Panc1 (cell line): ENCODE measurements around the gene CDKN3. TPM values are rescaled to one million over a fixed set of nuclear protein-coding genes. Genes with fewer than 3 reads are reported as not detected.

Experiments
- ATAC-seq: fragments of 200-7000 bp; cut with Tn5 transposase; 2 replicates; pipeline ENCODE4 v1.9.1; 2020; ENCODE audit warnings: mild to moderate bottlenecking, moderate library complexity
- BruUV-seq: library from RNA; stranded (reverse); fragments of 400-500 nt; replicated peaks from 2 replicates; lab custom pipeline; 2021; lab: Mats Ljungman, UMichigan
- CTCF ChIA-PET: fragments of 300-600 bp; sonication (Branson Sonifier 250); formaldehyde crosslinking; loops from one replicate; lab custom pipeline; 2022; ENCODE audit warnings: antibody characterized with exemption; lab: Charles Lee
- POLR2A ChIA-PET: fragments of 300-600 bp; sonication (Branson Sonifier 250); formaldehyde crosslinking; loops from one replicate; lab custom pipeline; 2022; ENCODE audit warnings: antibody characterized with exemption; lab: Charles Lee
- DNase-seq: peaks from one replicate; pipeline ENCODE4 v3.0.0-alpha.2; 2010; ENCODE audit warnings: low read depth, low spot score
- H3K27ac ChIP-seq: 2 replicates; pipeline ENCODE4 v1.5.1; 2011; ENCODE audit warnings: mild to moderate bottlenecking, low read length, inconsistent platforms
- H3K27me3 ChIP-seq: fragments of 200-500 bp; sonication (Bioruptor generic); 2 replicates; pipeline ENCODE4 v1.6.0; 2014; ENCODE audit warnings: low read length, inconsistent platforms; ENCODE audit not compliant: control insufficient read depth, insufficient read depth
- H3K36me3 ChIP-seq: fragments of 200-500 bp; sonication (Bioruptor generic); 2 replicates; pipeline ENCODE4 v1.5.1; 2014; ENCODE audit warnings: inconsistent platforms, mild to moderate bottlenecking, low read length, moderate library complexity; ENCODE audit not compliant: control insufficient read depth, insufficient read depth
- H3K4me1 ChIP-seq: 2 replicates; pipeline ENCODE4 v1.5.1; 2011; ENCODE audit warnings: inconsistent platforms, mild to moderate bottlenecking, low read length, moderate library complexity; ENCODE audit not compliant: control insufficient read depth, insufficient read depth
- H3K4me3 ChIP-seq, 2 experiments: 2 replicates each; pipeline ENCODE4 v1.5.1; 2011 to 2012; ENCODE audit warnings: low read depth in 2 of 2, low read length in 2 of 2, mild to moderate bottlenecking in 2 of 2, inconsistent platforms in 1 of 2, moderate library complexity in 1 of 2
- H3K9me3 ChIP-seq: fragments of 200-500 bp; sonication (Bioruptor generic); 2 replicates; pipeline ENCODE4 v1.5.1; 2014; ENCODE audit warnings: low read depth, mild to moderate bottlenecking, inconsistent platforms, low read length, moderate library complexity; ENCODE audit not compliant: control insufficient read depth, insufficient read depth
- POLR2AphosphoS5 ChIP-seq: IDR thresholded peaks from 2 replicates; pipeline ENCODE4 v1.6.1; 2012; ENCODE audit warnings: mild to moderate bottlenecking, low read depth, low read length, moderate library complexity
- SIN3A ChIP-seq: IDR thresholded peaks from 2 replicates; pipeline ENCODE4 v1.6.1; 2012; ENCODE audit warnings: low read depth, mild to moderate bottlenecking, low read length, moderate library complexity, borderline replicate concordance; ENCODE audit not compliant: insufficient read depth
- TCF7L2 ChIP-seq: IDR thresholded peaks from 2 replicates; pipeline ENCODE4 v1.6.1; 2011; ENCODE audit warnings: mild to moderate bottlenecking, low read depth, low read length, inconsistent platforms
- in situ Hi-C: cut with HindIII; loops from 2 replicates; pipeline ENCODE4 v1.10.0; 2016; ENCODE audit warnings: low sequenced_read_pairs, low pct_unique_long_range_greater_than_20kb
- intact Hi-C: fragments of 100-400 bp; cut with micrococcal nuclease; formaldehyde crosslinking; loops from one replicate; pipeline ENCODE4 v1.10.0; 2022; ENCODE audit not compliant: unreplicated experiment
- total RNA-seq: library from RNA; stranded (reverse); gene quantifications from one replicate; pipeline ENCODE4 v1.2.1, GENCODE V29; 2021; ENCODE audit not compliant: unreplicated experiment
- TF ChIP-seq, protein P1 (sequence below): fragments of 450-650 bp; IDR thresholded peaks from 2 replicates; pipeline ENCODE4 v1.5.1; 2017; ENCODE audit warnings: mild to moderate bottlenecking
- TF ChIP-seq, protein P2 (sequence below), 2 experiments: IDR thresholded peaks; 2 replicates each; pipeline ENCODE4 v1.6.1; 2011 to 2012; ENCODE audit warnings: low read depth in 2 of 2, control low read depth in 1 of 2, low read length in 1 of 2, mild to moderate bottlenecking in 1 of 2, moderate library complexity in 1 of 2; ENCODE audit not compliant: insufficient read depth in 1 of 2

The CDKN3 gene
- total RNA-seq, 1 experiment from 2014 or later, result 36.1 TPM

DNA sequence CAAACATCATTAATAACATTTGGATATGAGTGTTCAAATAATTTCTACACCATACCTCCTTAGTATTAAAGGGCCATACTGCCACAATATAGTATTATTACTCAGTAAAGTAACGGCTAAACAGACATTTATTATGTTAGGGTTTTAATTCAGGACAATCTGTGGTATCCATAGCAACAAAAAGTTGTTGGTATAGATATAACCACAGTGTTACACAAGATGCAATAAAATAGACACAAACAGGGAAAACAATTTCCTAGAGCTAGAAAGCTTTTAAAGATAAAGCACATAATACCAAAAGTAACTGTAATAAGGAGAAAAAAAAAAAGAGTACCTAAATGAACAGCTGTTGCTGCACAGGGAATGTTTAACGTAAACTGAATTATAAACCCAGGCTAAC lies 28.3 kb downstream of the CDKN3 start:
- Histone ChIP-seq H3K9me3 (no peaks in the 10 kb centered on the region), H3K4me1 (no peaks in the 10 kb centered on the region), H3K27me3 (no peaks in the 10 kb centered on the region), H3K27ac (no peak overlapping the region), H3K36me3 (peaks cover 13% of the 10 kb centered on the region), H3K4me3 (no peak overlapping the region)
- intact Hi-C loops (no loop called here), in situ Hi-C loops (no loop called here)
- no peak for ATAC-seq
- TF ChIP-seq, protein P1, sequence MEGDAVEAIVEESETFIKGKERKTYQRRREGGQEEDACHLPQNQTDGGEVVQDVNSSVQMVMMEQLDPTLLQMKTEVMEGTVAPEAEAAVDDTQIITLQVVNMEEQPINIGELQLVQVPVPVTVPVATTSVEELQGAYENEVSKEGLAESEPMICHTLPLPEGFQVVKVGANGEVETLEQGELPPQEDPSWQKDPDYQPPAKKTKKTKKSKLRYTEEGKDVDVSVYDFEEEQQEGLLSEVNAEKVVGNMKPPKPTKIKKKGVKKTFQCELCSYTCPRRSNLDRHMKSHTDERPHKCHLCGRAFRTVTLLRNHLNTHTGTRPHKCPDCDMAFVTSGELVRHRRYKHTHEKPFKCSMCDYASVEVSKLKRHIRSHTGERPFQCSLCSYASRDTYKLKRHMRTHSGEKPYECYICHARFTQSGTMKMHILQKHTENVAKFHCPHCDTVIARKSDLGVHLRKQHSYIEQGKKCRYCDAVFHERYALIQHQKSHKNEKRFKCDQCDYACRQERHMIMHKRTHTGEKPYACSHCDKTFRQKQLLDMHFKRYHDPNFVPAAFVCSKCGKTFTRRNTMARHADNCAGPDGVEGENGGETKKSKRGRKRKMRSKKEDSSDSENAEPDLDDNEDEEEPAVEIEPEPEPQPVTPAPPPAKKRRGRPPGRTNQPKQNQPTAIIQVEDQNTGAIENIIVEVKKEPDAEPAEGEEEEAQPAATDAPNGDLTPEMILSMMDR, result no peak
- TF ChIP-seq SIN3A, result no peak
- TF ChIP-seq, protein P2, sequence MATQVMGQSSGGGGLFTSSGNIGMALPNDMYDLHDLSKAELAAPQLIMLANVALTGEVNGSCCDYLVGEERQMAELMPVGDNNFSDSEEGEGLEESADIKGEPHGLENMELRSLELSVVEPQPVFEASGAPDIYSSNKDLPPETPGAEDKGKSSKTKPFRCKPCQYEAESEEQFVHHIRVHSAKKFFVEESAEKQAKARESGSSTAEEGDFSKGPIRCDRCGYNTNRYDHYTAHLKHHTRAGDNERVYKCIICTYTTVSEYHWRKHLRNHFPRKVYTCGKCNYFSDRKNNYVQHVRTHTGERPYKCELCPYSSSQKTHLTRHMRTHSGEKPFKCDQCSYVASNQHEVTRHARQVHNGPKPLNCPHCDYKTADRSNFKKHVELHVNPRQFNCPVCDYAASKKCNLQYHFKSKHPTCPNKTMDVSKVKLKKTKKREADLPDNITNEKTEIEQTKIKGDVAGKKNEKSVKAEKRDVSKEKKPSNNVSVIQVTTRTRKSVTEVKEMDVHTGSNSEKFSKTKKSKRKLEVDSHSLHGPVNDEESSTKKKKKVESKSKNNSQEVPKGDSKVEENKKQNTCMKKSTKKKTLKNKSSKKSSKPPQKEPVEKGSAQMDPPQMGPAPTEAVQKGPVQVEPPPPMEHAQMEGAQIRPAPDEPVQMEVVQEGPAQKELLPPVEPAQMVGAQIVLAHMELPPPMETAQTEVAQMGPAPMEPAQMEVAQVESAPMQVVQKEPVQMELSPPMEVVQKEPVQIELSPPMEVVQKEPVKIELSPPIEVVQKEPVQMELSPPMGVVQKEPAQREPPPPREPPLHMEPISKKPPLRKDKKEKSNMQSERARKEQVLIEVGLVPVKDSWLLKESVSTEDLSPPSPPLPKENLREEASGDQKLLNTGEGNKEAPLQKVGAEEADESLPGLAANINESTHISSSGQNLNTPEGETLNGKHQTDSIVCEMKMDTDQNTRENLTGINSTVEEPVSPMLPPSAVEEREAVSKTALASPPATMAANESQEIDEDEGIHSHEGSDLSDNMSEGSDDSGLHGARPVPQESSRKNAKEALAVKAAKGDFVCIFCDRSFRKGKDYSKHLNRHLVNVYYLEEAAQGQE (IDR thresholded peaks at IDR 0.05; ENCODE audit: insufficient read depth in 1 of 2, low read depth in 2 of 2, low read length in 1 of 2), result no peak
- TF ChIP-seq TCF7L2, result no peak
- TF ChIP-seq POLR2AphosphoS5, result no peak
- ChIA-PET CTCF (no interaction called here), POLR2A (interaction anchor here (0.7 kb wide), 1 partner anchor 968 kb away, joined by 4 read pairs; no protein-coding TSS in a partner anchor)
- DNase-seq, result no peak
- no TSS peak for BruUV-seq

DNA sequence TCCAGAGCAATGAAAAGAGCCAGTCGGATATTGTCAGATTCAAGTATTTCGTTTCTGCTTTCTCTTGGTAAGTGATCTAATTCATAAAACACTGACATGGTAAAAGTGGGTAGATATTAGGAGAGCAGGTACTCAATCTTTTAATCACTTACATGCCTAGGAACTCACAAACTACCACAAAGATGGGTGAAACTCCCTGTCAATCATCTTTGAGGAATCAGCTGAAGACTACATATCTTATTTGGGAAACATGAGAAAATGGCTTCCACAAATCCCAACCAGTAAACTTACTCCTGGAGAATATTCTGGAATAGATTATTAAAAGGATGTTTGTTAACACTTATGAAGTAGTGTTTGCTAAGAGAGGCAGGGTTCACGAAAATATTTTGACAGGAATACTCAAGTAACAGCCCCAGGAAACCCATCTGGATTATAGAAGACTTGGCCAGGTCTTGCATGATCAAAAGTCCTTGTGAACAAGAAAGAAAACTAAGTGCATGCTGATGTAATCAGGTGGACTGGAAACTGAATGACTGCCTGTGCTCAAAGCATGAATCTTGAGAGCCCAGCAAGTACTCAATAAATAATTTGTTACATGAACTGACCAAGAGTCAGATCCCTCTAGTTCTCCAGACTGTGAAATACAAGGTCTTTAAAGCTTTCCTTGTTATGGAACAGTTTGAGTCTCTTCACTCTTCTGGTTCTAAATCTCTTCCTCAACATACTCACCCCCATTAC lies 28.9 kb downstream of the CDKN3 start:
- ATAC-seq (no peak), DNase-seq (no peak)
- CTCF ChIA-PET, result interaction anchor here (0.6 kb wide), 1 partner anchor 21 kb away, joined by 12 read pairs; no protein-coding TSS in a partner anchor
- no TSS peak for BruUV-seq
- Histone ChIP-seq H3K4me1 (no peaks in the 10 kb centered on the region), H3K27ac (no peak overlapping the region), H3K36me3 (peaks cover 13% of the 10 kb centered on the region), H3K9me3 (no peaks in the 10 kb centered on the region), H3K4me3 (no peak overlapping the region), H3K27me3 (no peaks in the 10 kb centered on the region)
- POLR2A ChIA-PET, result no interaction called here
- intact Hi-C loops (no loop called here), in situ Hi-C loops (no loop called here)
- TF ChIP-seq SIN3A (no peak), POLR2AphosphoS5 (no peak), TCF7L2 (no peak)
- TF ChIP-seq, protein P2 (IDR thresholded peaks at IDR 0.05; ENCODE audit: insufficient read depth in 1 of 2, low read depth in 2 of 2, low read length in 1 of 2), result no peak
- TF ChIP-seq, protein P1, result no peak
